GM19043 (cell line): ENCODE data around the gene CDHR2.
A peak's percentile ranks its signal among the peaks of the same experiment; 100 is the strongest.

ENCODE experiments used
- ATAC-seq: cut with Tn5 transposase; IDR thresholded peaks from one replicate; pipeline ENCODE4 v1.9.1; 2021; ENCODE audit warnings: low read depth; ENCODE audit not compliant: unreplicated experiment

Gene CDHR2

DNA sequence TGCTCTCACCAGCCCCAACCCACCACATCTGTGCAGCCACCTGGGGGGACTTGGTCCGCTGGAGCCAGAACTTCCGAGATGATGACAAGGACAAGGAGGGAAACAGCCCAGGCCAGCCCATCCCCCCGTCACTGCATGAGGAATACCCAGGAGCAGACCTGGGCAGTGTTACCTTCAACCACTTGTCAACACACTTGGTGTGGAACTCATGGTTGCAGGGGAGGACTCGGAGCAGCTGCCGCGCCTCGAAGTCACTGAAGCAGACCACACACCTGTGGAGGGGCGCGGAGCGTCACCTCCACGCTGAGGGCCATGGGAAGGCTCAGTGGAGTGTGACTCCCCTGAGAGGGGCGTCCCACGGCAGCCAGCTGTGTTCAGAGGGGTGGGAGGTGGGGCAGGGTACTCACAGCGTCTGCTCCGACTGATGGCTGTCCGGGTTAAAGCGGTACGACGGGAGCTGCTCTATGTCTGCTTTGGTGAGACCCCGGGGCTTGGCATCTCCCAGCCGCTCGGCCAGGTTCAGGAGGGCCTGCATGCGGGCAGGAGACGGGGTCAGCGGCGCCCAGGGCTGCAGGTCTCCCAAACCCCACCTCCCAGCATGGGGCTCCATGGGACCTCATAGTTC is 19.9 kb upstream of the CDHR2 start:
- ATAC-seq: no peak

DNA sequence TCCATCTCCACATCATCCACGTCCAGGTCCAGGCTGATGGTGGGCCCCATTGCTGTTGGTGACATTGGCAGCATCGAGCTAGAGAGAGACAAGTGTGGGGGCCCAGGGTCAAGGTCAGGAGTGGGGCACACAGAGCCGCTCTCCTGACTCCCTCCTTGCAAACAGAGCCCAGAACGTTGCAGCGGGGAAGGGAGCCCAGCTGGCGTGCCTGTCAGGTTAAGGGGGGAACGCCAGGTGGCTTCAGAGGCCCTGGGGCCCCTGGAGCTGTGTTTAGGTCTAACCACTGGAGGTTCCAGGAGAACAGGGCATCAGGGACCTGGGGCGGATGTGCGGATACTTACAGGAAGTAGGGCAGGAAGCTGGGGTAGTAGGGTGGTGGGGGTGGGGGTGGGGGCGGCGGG is 19.4 kb upstream of the CDHR2 start:
- no peak for ATAC-seq

DNA sequence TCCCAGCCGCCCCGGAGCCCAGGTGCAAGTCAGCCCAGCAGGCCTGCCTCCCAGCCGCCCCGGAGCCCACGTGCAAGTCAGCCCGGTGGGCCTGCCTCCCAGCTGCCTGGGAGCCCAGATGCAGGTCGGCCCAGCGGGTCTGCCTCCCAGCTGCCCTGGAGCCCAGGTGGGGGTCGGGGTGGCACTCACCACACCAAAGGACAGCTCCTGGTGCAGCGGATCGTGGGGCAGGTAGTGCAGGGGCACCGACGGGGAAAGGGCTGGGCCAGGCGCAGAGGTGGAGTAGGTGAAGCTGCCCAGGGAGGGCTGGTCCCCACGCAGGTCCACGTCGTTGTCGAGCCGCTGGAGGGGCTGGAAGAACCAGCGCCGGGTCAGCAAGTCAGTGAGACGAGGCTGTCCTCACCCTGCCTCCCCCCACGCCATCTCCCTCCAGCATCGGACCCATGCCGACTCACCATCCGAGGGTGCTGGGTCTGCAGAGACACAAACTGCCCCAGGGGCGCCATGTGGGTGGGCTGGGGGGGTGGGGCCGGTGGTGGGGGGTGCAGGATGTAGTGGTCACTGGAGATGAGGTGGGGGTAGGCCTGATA is 18.7 kb upstream of the CDHR2 start:
- ATAC-seq: no peak

DNA sequence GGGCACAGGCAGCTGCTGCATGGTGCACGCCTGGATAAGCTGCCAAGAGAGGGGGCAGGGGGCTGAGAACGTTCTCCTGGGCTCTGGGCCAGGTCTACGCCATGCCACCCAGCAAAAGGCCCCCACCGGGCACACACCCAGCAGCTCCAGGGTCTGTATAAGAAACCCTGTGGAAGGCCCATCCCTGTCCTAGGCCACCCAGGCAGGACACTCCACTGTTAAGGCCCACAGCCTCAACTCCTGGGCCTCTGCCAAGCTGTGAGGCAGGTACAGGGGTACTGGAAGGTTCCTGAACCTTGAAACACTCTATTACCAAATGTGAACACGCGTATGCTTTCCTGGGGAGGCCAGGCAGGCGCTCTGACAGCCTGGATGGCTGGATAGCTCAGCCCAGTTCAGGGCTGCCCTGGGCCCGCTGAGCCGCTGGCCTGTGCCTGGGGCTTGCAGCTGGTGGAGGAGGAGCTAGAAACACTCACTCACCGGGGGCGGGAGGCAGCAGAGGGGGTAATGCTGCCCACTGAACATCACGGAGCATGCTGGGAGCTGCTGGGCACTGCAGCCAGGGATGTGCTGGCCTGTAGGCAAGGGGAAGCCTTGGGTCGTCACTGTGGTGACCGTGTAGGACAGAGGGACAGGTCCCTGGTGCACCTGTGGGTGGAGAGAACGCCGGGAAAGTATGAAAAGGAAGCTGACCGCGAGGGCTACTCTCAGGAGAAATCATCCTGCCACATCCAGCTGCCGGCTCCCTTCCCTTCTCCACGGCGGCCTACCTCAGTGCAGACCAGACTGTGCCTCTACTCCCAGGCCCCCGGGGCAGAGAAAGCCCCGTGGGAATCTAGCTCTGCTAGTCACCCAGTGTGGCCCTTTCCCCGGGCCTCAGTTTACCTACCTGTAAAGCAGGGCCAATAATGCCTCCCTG is 17.9 kb upstream of the CDHR2 start:
- no peak for ATAC-seq

DNA sequence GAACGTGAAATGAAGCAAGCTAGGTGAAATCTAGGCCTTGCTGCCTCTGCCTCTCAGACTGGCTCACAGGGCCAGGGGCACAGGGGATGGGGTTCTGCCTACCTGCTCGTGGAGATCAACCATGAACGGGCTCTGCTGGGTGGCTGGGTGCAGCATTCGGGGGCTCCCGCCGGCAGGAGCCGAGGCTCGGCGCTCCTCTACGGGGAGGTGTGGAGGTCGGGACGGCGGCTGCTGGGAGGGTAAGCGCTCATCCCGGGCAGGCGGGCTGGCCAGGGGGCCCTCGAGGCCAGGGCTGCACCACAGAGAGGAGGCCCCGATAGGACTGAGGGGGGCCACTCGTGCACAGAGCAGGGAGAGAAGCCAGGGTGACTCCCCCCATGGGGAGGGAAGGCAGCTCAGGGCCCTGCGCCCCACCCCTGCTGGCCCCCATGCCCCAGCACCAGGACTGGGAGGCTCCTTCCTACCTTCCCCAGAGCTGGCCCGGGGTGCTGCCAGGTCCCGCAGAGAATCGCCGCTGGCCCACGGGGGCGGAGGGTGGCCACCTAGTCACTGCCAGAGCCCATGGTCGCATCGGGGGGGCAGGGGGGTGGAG is 17.1 kb upstream of the CDHR2 start:
- no peak for ATAC-seq

DNA sequence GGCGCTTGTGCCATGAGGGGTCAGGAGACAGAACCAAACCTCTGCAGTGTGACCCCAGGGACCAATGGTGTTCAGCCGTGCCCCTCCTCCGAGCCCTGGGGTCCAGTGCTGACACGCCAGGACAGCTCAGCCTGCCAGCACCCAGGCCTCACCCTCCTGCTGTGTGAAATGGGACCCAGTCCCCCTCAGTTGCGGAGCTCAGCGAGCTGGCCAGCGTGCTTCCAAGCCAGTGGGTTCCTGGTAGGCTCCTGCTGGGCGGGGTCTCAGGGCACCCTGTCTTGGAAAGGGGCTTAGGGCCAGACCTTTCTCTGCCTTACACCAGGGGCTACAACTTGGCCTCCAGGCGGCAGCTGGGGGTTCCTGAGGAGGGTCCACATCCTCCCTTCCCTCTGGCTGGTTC is 16.3 kb upstream of the CDHR2 start:
- no peak for ATAC-seq

DNA sequence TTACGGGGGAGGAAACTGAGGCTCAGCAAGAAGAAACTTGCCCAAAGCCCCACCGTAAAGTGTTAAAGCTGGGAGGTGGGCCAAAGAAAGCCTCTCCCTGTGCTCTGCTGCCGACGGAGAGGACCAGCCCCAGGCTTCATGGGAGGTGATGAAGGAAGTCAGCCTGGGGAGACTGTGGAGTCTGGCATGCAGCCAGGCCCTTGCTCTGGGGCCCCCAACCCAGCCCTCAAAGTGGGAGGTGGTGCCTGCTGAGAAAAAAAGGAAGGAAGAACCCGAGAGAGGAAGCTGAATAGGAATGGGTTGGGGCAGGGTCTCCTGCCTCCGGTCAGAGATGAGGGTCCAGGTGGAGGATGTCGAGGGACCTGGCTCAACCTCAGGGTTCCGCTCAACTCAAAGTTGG is 15.8 kb upstream of the CDHR2 start:
- no peak for ATAC-seq

DNA sequence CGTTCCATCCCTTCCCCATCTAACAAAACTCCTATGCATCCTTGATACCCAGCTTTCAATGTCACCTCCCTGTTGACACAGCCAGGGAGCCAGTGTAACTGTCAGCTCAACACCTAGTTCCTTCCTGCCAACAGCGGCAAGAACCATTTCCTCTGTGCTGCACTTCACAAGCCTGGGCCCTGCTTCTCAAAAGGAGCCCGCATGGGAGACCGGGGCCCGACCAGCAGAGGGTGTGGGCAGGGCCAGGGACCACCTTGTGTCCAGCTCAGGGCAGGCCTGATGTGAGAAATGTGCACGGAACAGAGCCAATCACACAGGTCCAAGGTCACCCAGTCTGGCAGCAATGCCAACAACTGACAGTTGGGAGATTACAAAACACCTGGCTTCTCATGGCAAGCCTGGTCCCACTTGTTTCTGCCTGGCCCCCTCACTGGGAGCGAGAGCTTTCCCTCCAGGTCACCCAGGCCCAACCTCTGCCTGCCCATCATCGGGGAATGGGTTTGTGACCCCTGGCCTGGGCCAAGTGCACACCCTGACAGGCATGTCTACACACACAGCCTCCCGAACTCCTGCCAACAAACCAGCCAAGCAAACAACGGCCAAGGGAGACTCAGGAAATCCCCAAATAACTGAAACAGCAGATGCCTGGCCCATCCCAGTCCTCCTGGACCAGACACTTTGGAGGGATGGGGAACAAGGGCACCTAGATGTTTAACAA is 15.1 kb upstream of the CDHR2 start:
- no peak for ATAC-seq

DNA sequence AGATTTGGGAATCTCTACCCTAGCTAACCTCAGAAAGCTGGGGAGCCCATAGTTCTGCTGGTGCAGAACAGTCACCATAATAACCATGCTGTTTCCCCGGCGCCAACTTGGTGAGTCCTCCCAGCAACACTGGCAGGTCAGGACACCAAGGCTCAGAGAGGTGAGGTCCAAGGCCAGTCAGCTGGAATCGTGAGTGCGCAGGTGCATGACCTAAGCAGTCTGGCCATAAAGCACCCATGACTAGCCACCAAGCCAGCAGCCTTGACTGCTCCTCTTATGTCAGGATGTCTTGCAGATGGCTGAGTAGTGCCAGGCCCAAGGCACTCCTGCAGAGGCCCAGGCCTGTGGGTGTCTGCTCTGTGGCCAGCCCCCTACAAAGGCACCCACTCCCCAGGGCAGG is 14.5 kb upstream of the CDHR2 start:
- ATAC-seq: no peak

DNA sequence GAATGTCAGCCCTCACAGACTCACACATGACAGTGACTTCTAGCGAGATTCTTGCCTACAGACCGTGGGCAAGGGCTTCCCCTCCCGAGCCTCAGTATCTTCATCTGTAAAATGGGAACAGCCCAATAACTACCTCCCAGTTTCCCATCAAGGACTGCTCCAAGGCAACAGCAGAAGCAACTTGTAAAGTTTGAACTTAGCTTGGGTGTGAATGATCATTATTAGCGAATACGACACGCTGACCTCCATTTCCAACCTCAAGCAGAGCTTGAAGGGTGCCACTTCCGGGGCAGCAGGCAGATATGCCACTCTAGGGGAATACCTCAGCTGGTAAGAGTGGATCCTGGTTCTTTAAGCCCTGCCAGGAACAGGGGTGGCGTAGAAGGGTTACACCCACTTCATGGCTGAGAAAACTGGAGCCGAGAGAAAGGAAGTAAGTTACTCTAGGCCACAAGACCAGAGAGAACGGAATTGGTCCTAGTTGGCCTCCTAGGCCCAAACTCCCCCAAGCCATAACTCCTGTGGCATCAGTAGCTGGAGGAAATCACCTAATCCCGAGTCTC is 14.0 kb upstream of the CDHR2 start:
- ATAC-seq: no peak

DNA sequence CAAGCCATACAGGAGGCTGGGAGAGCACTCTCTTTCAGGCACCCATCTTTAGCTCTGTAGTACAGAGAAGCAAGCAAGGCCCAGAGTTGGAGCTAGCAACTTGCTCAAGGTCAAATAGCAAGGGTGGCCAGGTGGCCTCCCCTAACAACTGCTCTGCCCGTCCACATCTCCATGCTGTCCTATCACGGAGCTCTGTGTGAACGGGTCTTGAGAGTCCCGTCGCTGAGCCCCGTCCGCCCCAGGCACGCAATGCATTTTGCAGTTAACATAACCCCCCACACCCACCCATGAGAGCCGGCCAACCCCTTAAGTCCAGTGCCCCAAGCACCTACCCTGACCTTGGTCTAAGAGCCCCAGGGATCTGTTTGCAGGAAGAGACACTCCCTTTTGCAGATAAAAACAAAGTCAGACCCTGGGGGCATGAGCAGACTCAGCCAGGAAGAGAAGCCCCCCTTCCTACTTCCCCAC is 13.4 kb upstream of the CDHR2 start:
- ATAC-seq: no peak

DNA sequence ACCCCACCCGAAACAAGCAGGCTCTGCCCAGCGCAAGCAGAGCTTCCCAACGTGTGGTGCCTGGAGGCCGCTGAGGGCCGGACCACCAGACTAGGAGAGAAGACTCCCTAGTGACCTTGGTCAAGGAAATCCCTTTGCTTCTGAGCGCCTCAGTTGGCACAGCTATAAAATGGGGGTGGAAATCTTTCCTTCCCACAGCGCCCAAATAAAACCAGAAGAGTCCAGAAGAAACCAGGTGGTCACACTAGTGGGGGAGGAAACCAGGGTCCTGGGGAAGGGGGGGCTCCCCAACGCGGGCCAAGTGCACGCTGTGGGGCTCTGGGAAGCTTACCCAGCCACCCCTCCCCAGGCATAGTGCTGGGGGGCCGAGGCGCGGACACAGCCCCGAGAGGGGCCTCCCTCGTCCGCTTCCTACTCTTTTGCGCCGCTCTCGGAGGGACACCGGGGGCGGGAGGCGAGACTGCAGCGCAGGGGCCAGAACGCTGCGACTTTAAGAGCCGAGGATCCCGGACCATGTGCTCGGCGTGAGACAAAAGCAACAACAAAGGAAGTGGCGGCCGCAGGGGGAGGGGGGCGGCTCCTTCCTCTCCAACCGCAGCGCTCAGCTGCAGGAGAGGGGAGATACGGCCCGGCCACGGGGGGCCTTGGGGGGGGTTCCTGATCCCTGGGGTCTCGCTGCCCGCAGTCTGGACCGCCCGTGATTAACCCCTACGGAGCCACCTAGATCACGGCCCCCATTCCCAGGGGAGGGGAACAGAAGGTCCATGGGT is 12.8 kb upstream of the CDHR2 start:
- no peak for ATAC-seq

DNA sequence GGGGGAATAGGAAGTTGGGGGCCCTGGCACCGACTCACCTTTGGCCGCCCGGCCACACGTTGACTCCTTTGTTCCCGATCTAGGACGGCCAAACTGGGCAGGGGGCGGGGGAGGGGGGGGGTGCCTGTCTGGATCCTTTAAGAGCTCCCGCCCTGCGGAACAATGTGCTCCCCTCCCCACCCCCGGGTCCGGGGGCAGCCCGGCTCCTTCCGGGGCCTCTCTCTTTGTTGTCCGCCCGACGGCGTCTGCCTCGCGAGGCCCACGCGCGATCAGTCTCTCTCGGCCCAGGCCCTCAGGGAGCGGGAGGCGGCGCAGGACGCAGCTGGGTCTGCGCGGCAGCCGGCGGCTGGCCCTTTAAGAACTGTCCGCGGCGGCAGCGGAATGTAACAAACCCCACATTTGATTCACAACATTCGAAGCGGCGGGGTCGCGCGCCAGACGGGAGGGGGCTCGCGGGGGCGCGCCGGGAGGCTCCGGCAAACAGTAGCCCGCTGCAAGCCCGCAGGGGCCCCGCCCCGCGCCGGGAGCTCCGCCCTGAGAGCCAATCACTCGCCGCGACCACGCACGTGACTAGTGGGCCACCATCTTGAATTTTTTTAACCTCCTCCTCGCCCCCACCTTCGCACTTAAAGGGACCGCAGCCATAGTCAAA is 12.1 kb upstream of the CDHR2 start, which contains the start of gene RNF44:
RNF44 (minus strand) TSS at position 501 of the 652 bp plus-strand sequence. CDS start 4,930 bp downstream, outside the sequence.
- peak; percentile 42 for ATAC-seq

DNA sequence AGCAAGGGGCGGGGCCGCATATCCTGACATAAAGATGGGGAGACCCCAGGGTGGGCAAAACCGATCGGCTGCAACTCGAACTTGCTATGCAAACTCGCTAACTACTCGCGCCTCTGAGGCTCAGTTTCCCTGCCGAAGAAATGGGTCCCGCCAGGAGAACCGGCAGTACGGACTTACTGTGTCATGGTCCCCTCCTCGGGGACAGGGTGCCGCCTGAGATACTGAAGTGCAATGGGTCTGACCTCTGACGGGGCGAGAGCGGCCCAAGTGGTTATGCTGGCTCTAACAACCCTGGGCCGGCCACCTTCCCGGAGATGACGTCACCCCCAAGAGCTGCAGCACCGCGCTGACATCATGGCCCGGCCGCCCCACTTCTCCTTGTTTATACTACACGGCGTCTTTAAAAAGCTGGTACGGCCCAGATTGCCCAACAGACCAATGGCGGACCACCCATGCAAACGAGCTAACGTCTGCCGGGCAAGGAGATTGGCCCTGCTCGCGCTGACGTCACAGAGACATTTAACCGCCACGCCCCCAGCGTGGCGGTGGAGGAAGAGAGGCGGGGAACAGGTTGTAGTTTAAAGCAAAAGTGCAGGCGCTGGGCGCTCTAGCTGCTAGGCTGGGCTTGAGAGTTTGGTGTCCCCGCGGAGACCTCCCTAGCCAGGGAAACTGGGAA is 11.4 kb upstream of the CDHR2 start:
- peak; percentile 63 for ATAC-seq

DNA sequence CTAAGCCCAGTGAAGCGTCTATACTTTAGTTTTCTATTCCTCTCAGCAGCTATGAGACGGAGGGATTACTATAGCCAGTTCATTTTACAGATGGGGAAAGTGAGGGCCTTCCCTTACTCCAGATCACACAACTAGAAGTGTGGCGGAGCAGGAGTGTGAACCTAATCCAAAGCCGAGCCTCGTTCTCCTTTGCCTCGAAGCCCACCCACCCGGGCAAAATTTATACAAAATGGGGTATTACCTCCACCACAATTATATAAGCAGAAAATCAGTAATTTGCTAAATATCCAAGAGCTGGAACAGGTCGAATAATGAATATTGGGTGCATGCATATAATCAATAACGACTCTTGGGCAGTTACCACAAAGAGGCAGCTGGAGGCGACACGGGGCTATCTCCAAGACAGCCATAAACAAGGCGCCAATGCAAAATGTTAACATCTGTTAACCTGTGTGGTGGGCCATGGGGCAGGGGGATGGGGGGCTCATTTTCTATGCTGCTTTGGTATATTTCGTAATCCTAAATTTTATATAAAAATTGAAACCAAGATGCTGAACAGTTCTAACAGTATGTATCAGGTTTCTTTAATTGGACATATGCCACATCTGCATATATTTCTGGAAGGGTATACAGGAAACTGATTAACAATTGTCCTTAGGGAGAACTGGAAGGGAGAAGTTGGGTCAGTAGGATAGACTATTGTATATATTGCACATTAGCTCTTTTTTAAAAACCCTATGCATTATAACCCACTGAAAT is 10.7 kb upstream of the CDHR2 start:
- ATAC-seq: no peak

DNA sequence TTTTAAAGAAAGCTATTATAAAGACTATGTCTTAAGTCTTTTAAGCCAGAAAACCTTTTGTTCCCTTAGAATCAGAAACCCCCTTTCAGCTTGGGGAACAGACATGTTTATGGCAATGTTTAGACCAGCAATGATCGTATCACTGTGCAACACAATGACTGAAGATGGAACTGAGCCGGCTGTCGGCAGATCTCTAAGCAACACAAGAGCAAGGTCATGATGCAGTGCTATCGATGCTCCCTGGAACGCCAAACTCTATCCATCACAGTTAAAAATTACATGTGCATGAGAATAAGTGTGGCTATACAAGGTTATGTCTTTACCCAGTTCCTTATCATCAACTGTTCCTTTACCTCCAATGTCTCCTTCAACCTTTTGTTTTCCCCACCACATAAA is 10.2 kb upstream of the CDHR2 start:
- ATAC-seq: no peak

DNA sequence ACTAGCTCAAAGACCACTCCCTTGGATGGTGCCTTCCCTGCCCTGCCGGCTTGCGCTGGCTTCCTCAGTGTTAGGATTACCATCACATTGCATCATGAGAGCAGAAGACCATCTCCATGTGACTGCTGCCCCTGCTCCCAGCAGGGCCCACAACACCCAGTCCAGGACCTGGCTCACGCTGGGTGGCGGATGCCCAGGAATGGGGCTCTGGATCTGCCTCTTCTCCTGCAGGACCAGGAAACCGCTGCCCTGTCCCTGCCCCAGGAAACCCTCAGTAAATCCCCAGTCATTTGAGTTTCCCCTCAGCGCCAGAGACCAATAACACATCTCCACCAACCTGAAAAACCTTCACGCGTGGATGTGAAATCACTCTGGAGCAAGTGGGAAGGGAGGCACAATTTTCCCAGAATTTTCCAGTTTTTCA is 8.7 kb upstream of the CDHR2 start:
- no peak for ATAC-seq

DNA sequence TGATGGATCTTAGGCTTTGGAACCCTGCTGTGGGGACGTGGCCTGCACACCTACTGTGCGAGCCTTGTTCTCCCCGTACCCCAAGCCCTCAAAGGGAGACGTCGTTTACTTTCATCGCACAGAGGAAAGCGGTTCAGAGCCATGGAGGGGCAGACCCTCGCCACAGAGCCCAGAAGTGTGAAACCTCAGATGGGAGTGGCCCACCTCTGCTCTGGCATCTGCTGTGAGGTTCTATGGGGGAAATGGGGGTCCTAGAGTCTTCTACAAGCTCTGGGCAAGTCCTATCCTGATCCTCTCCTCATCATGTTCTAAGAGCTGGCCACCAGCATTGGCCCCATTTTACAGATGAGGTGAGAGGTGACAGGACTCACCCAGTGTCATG is 8.2 kb upstream of the CDHR2 start:
- ATAC-seq: no peak
